KMS-11 (cell line): ENCODE data around the gene ST7.
"Not testable (repeated sequence)": the region's sequence is repeated elsewhere in the genome, so short reads cannot be mapped to it uniquely, and the experiment has no call there.

Source experiments
- H2AFZ ChIP-seq: fragments of 200-600 bp; sonication (generic); 2 replicates; pipeline ENCODE4 v1.6.1; 2016; ENCODE audit warnings: antibody characterized with exemption, mixed run types, low read depth
- H3K27ac ChIP-seq: fragments of 200-600 bp; sonication (generic); 2 replicates; pipeline ENCODE4 v1.6.1; 2016; ENCODE audit warnings: mild to moderate bottlenecking, mixed run types
- H3K27me3 ChIP-seq: fragments of 200-600 bp; sonication (generic); 2 replicates; pipeline ENCODE4 v1.6.1; 2017; ENCODE audit warnings: mild to moderate bottlenecking, low read depth, mixed run types, moderate library complexity; ENCODE audit not compliant: insufficient read depth
- H3K36me3 ChIP-seq: fragments of 200-600 bp; sonication (generic); 2 replicates; pipeline ENCODE4 v1.6.1; 2017; ENCODE audit warnings: mild to moderate bottlenecking, mixed run types; ENCODE audit not compliant: insufficient read depth
- H3K4me1 ChIP-seq: fragments of 200-600 bp; sonication (generic); 2 replicates; pipeline ENCODE4 v1.6.1; 2016; ENCODE audit warnings: mild to moderate bottlenecking, low read depth, mixed run types; ENCODE audit not compliant: poor library complexity, severe bottlenecking
- H3K4me2 ChIP-seq: fragments of 200-600 bp; sonication (generic); 2 replicates; pipeline ENCODE4 v1.7.0; 2016; ENCODE audit warnings: mild to moderate bottlenecking, mixed run types
- H3K4me3 ChIP-seq: fragments of 200-600 bp; sonication (generic); IDR thresholded peaks from 2 replicates; pipeline ENCODE4 v1.6.1; 2017; ENCODE audit warnings: low read depth, low read length, mixed read lengths; ENCODE audit not compliant: insufficient read depth
- H3K79me2 ChIP-seq: fragments of 200-600 bp; sonication (generic); 2 replicates; pipeline ENCODE4 v1.6.1; 2016; ENCODE audit warnings: low read depth, mixed run types; ENCODE audit not compliant: insufficient read depth
- H3K9ac ChIP-seq: fragments of 200-600 bp; sonication (generic); 2 replicates; pipeline ENCODE4 v1.6.1; 2016; ENCODE audit warnings: mild to moderate bottlenecking, mixed run types
- H4K20me1 ChIP-seq: fragments of 200-600 bp; sonication (generic); 2 replicates; pipeline ENCODE4 v1.6.1; 2016; ENCODE audit warnings: mild to moderate bottlenecking, mixed run types; ENCODE audit not compliant: insufficient read depth
- CTCF ChIP-seq: fragments of 200-600 bp; sonication (generic); conservative IDR thresholded peaks from 2 replicates; pipeline ENCODE4 v1.6.1; 2017; ENCODE audit warnings: low read depth, mild to moderate bottlenecking, antibody characterized with exemption, low read length, moderate library complexity, mixed read lengths

Gene ST7

GRCh38 chr7:117238472-117238871, 285.2 kb downstream of the ST7 start:
- Histone ChIP-seq H3K27ac (no peak overlapping the region), H3K9ac (no peak overlapping the region), H3K4me1 (no peaks in the 10 kb centered on the region), H3K4me3 (no peak overlapping the region), H2AFZ (no peak overlapping the region), H3K79me2 (no peaks in the 10 kb centered on the region), H4K20me1 (no peaks in the 10 kb centered on the region), H3K27me3 (no peaks in the 10 kb centered on the region), H3K4me2 (no peak overlapping the region), H3K36me3 (no peaks in the 10 kb centered on the region)
- TF ChIP-seq CTCF: no peak

GRCh38 chr7:117238937-117239336, 285.6 kb downstream of the ST7 start:
- no peak overlapping the region for H3K27ac ChIP-seq
- no peaks in the 10 kb centered on the region for H3K36me3 ChIP-seq
- no peaks in the 10 kb centered on the region for H4K20me1 ChIP-seq
- H3K4me1 ChIP-seq: no peaks in the 10 kb centered on the region
- no peak overlapping the region for H3K4me2 ChIP-seq
- no peak overlapping the region for H3K9ac ChIP-seq
- no peak overlapping the region for H3K4me3 ChIP-seq
- no peaks in the 10 kb centered on the region for H3K27me3 ChIP-seq
- TF ChIP-seq CTCF: no peak
- no peaks in the 10 kb centered on the region for H3K79me2 ChIP-seq
- H2AFZ ChIP-seq: no peak overlapping the region

- H2AFZ ChIP-seq: no peak overlapping the region
- no peak overlapping the region for H3K4me3 ChIP-seq
- H4K20me1 ChIP-seq: no peaks in the 10 kb centered on the region
- no peaks in the 10 kb centered on the region for H3K4me1 ChIP-seq
- no peaks in the 10 kb centered on the region for H3K79me2 ChIP-seq
- no peak for TF ChIP-seq CTCF
- H3K9ac ChIP-seq: no peak overlapping the region
- H3K27me3 ChIP-seq: no peaks in the 10 kb centered on the region
- no peak overlapping the region for H3K27ac ChIP-seq
- H3K36me3 ChIP-seq: no peaks in the 10 kb centered on the region
- no peak overlapping the region for H3K4me2 ChIP-seq
These were observed 287.8 kb downstream of the ST7 start for GRCh38 chr7:117241088-117241487.

- TF ChIP-seq CTCF: no peak
- H3K79me2 ChIP-seq: no peaks in the 10 kb centered on the region
- no peaks in the 10 kb centered on the region for H3K27me3 ChIP-seq
- no peak overlapping the region for H3K27ac ChIP-seq
- no peak overlapping the region for H3K9ac ChIP-seq
- H4K20me1 ChIP-seq: no peaks in the 10 kb centered on the region
- H3K4me1 ChIP-seq: no peaks in the 10 kb centered on the region
- H3K4me3 ChIP-seq: no peak overlapping the region
- H3K4me2 ChIP-seq: no peak overlapping the region
- no peaks in the 10 kb centered on the region for H3K36me3 ChIP-seq
- H2AFZ ChIP-seq: no peak overlapping the region
These were observed 290.1 kb downstream of the ST7 start for GRCh38 chr7:117243390-117243789.

- H3K4me1 ChIP-seq, H2AFZ ChIP-seq, H3K27me3 ChIP-seq, H3K36me3 ChIP-seq, H3K9ac ChIP-seq, H3K4me2 ChIP-seq, H4K20me1 ChIP-seq, H3K27ac ChIP-seq, H3K79me2 ChIP-seq, H3K4me3 ChIP-seq: not testable (repeated sequence)
These were observed 292.4 kb downstream of the ST7 start for GRCh38 chr7:117245703-117246102.
